ENCODE results near the gene LTO1. TPM values are rescaled to one million over a fixed set of nuclear protein-coding genes. Genes with fewer than 3 reads are reported as not detected.
A peak's percentile ranks its signal among the peaks of the same experiment; 100 is the strongest.

Gene LTO1
- total and polyA plus RNA-seq, 2 of the 13 experiments (the other 11 are each of a cell fraction or from before 2014, with no cell fraction given) = 11.8 to 15.0 TPM

- TF ChIP-seq ZNF710 (CRISPR knock-in tag; IDR thresholded peaks at IDR 0.05; ENCODE audit: borderline replicate concordance) (peak; percentile 27; the same call in 1 of the 2 replicates), HNRNPUL1 (IDR thresholded peaks at IDR 0.05; ENCODE audit: low read depth, low read length) (no peak), CBX5 (CRISPR knock-in tag; IDR thresholded peaks at IDR 0.05; ENCODE audit: borderline replicate concordance) (peak; percentile 88; the same call in 1 of the 2 replicates), ARID3A (IDR thresholded peaks at IDR 0.05; ENCODE audit: low read depth, low read length) (no peak; the same call in 1 of the 2 replicates), SNAPC2 (CRISPR knock-in tag; IDR thresholded peaks at IDR 0.05) (peak; percentile 72), ZNF75D (CRISPR knock-in tag; IDR thresholded peaks at IDR 0.05; ENCODE audit: borderline replicate concordance) (no peak), ZNF33A (CRISPR knock-in tag; IDR thresholded peaks at IDR 0.05; ENCODE audit: borderline replicate concordance) (no peak), ZBTB3 (CRISPR knock-in tag; IDR thresholded peaks at IDR 0.05; ENCODE audit: borderline replicate concordance, low read depth) (no peak), ZNF776 (CRISPR knock-in tag; IDR thresholded peaks at IDR 0.05) (no peak), BORCS8-MEF2B (CRISPR knock-in tag; IDR thresholded peaks at IDR 0.05) (0 out of 2 replicates have a peak, but pooled peaks have one; percentile 57), HOXA3 (CRISPR knock-in tag; IDR thresholded peaks at IDR 0.05) (peak; percentile 70), CREB1 (IDR thresholded peaks at IDR 0.05) (no peak), CREB1 (CRISPR knock-in tag; IDR thresholded peaks at IDR 0.05) (no peak), FOSL1 (CRISPR knock-in tag; IDR thresholded peaks at IDR 0.05; ENCODE audit: borderline replicate concordance) (peak; percentile 25; the same call in 1 of the 2 replicates), PRDM15 (CRISPR knock-in tag; IDR thresholded peaks at IDR 0.05) (peak; percentile 43; the same call in 1 of the 2 replicates), AGO2 (optimal IDR thresholded peaks at IDR 0.05; ENCODE audit: low read depth, low read length) (peak; percentile 63), KLF16 (CRISPR knock-in tag; IDR thresholded peaks at IDR 0.05) (peak in 1 of 2 experiments; percentile 93; a peak in 2 of 4 replicates), RBFOX2 (IDR thresholded peaks at IDR 0.05; ENCODE audit: low read depth, low read length) (peak; percentile 65; the same call in 1 of the 2 replicates), HNRNPH1 (optimal IDR thresholded peaks at IDR 0.05; ENCODE audit: low read depth, low read length) (no peak), ATF2 (CRISPR knock-in tag; IDR thresholded peaks at IDR 0.05) (peak; percentile 90; the same call in 1 of the 2 replicates)
These were observed 17.1 kb downstream of the LTO1 start (continued) for GRCh38 chr11:69657911-69658625.

All from HepG2 (cell line).